ENCODE results near the gene GTPBP6.
A peak's percentile ranks its signal among the peaks of the same experiment; 100 is the strongest.
"Not testable (repeated sequence)": the region's sequence is repeated elsewhere in the genome, so short reads cannot be mapped to it uniquely, and the experiment has no call there.

GTPBP6 gene

DNA sequence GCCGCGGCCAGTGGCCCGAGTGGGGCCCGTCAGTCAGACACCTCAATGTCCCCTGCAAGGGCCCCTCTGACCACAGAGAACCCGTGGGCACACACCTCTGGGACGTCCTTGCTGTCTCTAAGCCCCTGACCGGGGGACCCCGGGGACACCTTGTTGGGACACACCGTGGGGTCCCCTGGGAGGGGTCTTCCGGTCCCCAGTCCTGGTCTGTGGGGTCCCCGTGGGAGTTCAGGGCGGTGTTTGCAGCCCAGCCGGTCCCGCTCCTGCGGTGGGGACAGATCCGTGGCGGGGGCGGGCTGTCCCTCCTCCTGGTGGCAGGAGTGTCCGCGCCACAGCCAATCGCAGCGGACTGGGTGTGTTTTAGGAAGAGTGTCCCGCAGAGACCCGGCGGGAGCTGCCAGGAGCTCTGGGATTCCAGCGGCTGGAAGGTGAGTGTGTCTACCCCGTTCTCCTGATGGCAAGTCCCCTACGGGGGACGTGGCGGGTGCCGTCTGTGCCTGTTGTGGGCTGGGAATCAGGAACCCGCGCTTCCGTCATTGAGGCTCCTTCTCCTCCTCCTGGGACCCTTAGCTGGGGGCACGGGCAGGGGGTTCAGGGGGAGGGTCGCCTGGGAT, 42.5 kb downstream of the GTPBP6 start:
- Histone ChIP-seq H3K4me3 (ENCODE audit: low read length) (peak overlapping the region; percentile 84), H3K9ac (ENCODE audit: low read length) (peak overlapping the region; percentile 57), H3K36me3 (ENCODE audit: control insufficient read depth, low read depth, low read length) (no peaks in the 10 kb centered on the region), H3K9me3 (ENCODE audit: control insufficient read depth, low read depth, low read length) (no peaks in the 10 kb centered on the region), H3K27ac (ENCODE audit: low read length) (no peak overlapping the region), H3K27me3 (ENCODE audit: control insufficient read depth, insufficient read depth, low read length) (no peaks in the 10 kb centered on the region), H3K4me1 (ENCODE audit: control insufficient read depth, low read depth, low read length) (peaks cover 9% of the 10 kb centered on the region)

DNA sequence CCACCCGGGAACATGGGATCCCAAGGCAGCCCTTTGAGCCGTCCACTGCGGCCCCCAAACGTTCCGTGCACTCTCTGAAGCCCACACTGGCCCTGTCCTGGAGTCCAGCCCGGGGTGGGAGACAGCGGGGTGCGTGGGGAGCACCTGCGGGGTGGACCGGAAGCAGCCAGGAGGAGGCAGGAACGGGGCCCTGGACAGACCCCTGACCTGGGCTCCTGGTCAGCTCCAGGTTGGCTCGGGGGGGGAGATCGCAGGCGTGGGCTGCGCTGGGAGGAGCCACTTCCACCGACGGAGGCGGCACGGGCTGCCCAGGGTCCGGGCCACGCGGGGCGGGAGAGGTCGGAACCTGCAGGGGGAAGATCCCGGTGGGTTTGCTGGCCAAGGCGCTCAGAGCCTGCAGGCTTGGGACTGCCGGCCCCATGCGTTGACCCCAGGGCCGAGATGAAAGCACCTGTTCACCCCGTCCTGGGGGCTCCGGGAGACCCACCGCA, 43.1 kb downstream of the GTPBP6 start:
- Histone ChIP-seq H3K9me3 (ENCODE audit: control insufficient read depth, low read depth, low read length) (no peaks in the 10 kb centered on the region), H3K9ac (ENCODE audit: low read length) (peak overlapping the region; percentile 18), H3K4me3 (ENCODE audit: low read length) (peak overlapping the region; percentile 84), H3K27ac (ENCODE audit: low read length) (no peak overlapping the region), H3K4me1 (ENCODE audit: control insufficient read depth, low read depth, low read length) (peaks cover 9% of the 10 kb centered on the region), H3K27me3 (ENCODE audit: control insufficient read depth, insufficient read depth, low read length) (no peaks in the 10 kb centered on the region), H3K36me3 (ENCODE audit: control insufficient read depth, low read depth, low read length) (no peaks in the 10 kb centered on the region)

DNA sequence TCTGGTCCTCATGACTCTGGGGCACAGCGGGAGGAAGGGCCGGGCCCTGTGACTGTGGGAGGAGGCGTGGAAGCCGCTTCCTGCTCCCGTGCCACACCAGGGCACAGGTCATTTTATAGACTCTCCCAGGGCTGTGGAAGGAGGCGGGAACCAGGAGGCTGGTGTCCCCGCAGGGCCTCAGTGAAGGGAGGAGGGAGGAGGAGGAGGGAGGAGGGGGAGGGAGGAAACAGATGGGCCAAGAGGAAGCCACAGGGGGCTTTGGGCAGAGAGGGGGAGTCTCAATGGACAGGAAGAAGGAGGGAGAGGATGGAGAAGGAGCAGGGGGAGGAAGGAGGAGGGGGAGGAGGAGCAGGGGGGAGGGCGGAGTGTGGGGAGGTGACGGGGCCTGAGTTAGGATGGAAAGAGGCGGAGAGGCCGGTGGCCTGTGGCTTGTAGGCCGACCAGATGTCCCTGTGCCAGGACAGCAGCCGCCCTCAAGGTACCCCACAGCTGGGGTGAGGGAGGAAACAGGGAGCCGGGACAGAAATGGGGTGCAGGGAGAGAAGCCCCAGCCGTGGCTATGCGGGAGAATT, 43.6 kb downstream of the GTPBP6 start:
- no peaks in the 10 kb centered on the region for H3K9me3 ChIP-seq (ENCODE audit: control insufficient read depth, low read depth, low read length)
- peak overlapping the region; percentile 18 for H3K9ac ChIP-seq (ENCODE audit: low read length)
- peaks cover 9% of the 10 kb centered on the region for H3K4me1 ChIP-seq (ENCODE audit: control insufficient read depth, low read depth, low read length)
- H3K27me3 ChIP-seq (ENCODE audit: control insufficient read depth, insufficient read depth, low read length) = no peaks in the 10 kb centered on the region
- peak overlapping the region; percentile 84 for H3K4me3 ChIP-seq (ENCODE audit: low read length)
- no peak overlapping the region for H3K27ac ChIP-seq (ENCODE audit: low read length)
- H3K36me3 ChIP-seq (ENCODE audit: control insufficient read depth, low read depth, low read length) = no peaks in the 10 kb centered on the region

DNA sequence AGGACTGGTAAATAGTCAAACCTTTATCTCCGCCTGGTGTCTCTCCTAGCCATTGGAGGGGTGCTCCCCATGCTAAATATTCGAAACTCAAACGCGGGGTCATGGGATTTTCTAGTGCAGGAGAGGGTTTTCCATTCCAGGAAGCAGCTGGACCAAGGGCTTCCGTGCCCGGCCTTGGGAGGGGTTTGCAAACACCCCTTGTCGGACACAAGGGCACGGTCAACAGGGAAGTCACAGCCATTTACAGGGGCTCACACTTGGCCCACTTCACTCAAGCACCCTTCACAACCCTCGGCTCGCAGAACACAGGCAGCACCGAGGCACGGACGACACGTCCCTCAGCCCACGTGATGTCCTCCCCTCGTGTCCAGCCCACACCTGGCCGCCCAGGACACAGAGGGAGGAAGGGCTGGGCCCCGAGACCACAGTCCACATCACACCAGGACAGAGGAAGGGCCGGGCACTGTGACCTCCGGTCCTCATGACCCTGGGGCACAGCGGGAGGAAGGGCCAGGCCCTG, 47.7 kb downstream of the GTPBP6 start:
- H3K36me3 ChIP-seq (ENCODE audit: control insufficient read depth, low read depth, low read length) = no peaks in the 10 kb centered on the region
- H3K9me3 ChIP-seq (ENCODE audit: control insufficient read depth, low read depth, low read length) = no peaks in the 10 kb centered on the region
- no peak overlapping the region for H3K4me3 ChIP-seq (ENCODE audit: low read length)
- H3K27ac ChIP-seq (ENCODE audit: low read length) = no peak overlapping the region
- no peaks in the 10 kb centered on the region for H3K27me3 ChIP-seq (ENCODE audit: control insufficient read depth, insufficient read depth, low read length)
- peaks cover 4% of the 10 kb centered on the region for H3K4me1 ChIP-seq (ENCODE audit: control insufficient read depth, low read depth, low read length)
- H3K9ac ChIP-seq (ENCODE audit: low read length) = no peak overlapping the region

DNA sequence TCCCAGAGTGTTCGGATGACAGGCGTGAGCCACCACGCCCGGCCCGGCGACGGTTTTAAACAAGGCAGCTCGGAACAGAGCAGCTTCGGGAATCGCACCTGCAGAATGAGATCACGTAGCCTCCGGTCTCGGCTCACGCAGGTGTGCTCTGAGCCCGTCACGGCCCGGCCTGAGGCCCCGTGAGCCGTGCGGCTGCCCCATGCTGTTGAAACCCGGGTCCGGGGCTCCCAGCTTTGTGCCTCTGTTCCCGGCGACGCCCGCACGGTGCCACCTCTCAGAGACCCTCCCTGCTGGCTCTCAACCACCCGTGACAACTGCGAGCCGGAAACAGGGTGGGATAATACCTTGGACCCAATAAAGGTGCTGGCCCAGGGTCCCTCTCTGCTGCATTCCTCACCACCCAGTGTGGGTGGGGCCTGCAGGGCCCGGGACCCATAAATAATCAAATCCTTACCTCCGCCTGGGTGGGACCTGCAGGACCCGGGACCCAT, 50.8 kb downstream of the GTPBP6 start:
- H3K27me3 ChIP-seq (ENCODE audit: control insufficient read depth, insufficient read depth, low read length) = no peaks in the 10 kb centered on the region
- H3K9me3 ChIP-seq (ENCODE audit: control insufficient read depth, low read depth, low read length) = no peaks in the 10 kb centered on the region
- no peak overlapping the region for H3K9ac ChIP-seq (ENCODE audit: low read length)
- no peaks in the 10 kb centered on the region for H3K36me3 ChIP-seq (ENCODE audit: control insufficient read depth, low read depth, low read length)
- no peaks in the 10 kb centered on the region for H3K4me1 ChIP-seq (ENCODE audit: control insufficient read depth, low read depth, low read length)
- H3K4me3 ChIP-seq (ENCODE audit: low read length) = no peak overlapping the region
- no peak overlapping the region for H3K27ac ChIP-seq (ENCODE audit: low read length)

DNA sequence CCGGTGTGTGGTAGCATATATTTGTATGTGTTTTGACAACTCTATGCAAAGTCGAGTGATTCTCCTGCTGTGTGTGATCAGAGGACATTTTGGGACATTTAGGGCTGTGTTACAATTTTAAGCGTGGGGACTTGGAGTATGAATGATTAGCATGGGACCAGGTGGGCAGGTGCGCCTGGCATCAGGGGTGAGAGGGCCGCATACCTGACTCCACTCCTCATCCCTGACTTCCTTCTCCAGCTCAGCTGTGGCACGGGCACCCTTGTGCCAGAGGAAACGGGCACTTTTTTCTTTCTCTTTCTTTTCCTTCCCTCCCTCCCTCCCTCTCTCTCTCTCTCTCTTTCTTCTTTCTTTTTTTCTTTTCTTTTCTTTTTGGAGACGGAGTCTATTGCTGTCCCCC, 53.1 kb downstream of the GTPBP6 start:
- Histone ChIP-seq H3K27me3 (ENCODE audit: control insufficient read depth, insufficient read depth, low read length) (no peaks in the 10 kb centered on the region), H3K9me3 (ENCODE audit: control insufficient read depth, low read depth, low read length) (no peaks in the 10 kb centered on the region), H3K36me3 (ENCODE audit: control insufficient read depth, low read depth, low read length) (no peaks in the 10 kb centered on the region), H3K27ac (ENCODE audit: low read length) (no peak overlapping the region), H3K4me1 (ENCODE audit: control insufficient read depth, low read depth, low read length) (no peaks in the 10 kb centered on the region), H3K4me3 (ENCODE audit: low read length) (no peak overlapping the region), H3K9ac (ENCODE audit: low read length) (no peak overlapping the region)

DNA sequence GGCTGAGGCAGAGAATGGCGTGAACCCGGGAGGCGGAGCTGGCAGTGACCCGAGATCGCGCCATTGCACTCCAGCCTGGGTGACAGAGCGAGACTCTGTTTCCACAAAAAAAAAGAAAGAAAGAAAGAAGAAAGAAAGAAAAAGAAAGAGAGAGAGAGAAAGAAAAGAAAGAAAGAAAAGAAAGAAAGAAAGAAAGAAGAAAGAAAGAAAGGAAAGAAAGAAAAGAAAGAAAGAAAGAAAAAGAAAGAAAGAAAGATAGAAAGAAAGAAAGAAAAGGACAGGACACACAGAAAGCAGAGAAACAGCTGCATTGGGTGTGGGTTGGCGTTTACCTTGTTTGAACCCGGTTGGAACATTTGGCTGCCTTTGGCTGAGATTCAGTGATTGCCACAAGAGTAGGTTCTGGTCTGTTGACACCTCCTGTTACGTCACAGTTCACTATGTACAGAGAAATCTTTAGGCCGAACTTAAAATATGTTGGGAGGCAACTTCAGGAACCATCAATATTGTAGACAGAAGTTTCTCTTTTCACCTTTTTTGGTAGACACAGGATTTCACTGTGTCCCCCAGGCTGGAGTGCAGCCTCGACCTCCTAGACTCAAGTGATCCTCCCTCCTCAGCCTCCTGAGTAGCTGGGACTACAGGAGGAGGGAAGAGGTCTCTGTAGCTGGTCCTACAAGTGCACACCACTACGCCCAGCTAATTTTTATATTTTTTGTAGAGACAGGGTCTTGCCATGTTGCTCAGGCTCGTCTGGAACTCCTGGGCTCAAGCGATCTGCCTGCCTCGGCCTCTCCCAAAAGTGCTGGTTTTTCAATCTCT, 53.8 kb downstream of the GTPBP6 start:
- Histone ChIP-seq H3K27me3 (ENCODE audit: control insufficient read depth, insufficient read depth, low read length) (no peaks in the 10 kb centered on the region), H3K4me1 (ENCODE audit: control insufficient read depth, low read depth, low read length) (peaks cover 4% of the 10 kb centered on the region), H3K27ac (ENCODE audit: low read length) (no peak overlapping the region), H3K9ac (ENCODE audit: low read length) (no peak overlapping the region), H3K4me3 (ENCODE audit: low read length) (no peak overlapping the region), H3K36me3 (ENCODE audit: control insufficient read depth, low read depth, low read length) (no peaks in the 10 kb centered on the region), H3K9me3 (ENCODE audit: control insufficient read depth, low read depth, low read length) (no peaks in the 10 kb centered on the region)

DNA sequence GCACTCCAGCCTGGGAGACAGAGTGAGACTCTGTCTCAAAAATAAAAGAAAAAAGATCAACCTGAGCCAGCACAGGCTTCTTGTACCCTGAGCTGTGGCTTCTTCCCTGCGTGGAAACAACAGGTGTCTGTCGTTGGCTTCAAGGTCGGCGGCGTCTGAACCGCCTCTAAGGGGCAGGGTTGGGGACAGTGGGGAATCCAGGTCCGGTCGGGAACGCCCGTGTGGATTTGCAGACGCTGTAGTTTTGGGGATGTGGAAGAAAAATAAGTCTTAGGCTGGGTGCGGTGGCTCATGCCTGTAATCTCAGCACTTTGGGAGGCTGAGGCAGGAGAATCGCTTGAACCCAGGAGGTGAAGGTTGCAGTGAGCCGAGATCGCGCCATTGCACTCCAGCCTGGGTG, 54.6 kb downstream of the GTPBP6 start:
- not testable (repeated sequence) for H3K36me3 ChIP-seq (ENCODE audit: control insufficient read depth, low read depth, low read length); H3K4me1 ChIP-seq (ENCODE audit: control insufficient read depth, low read depth, low read length); H3K27me3 ChIP-seq (ENCODE audit: control insufficient read depth, insufficient read depth, low read length); H3K4me3 ChIP-seq (ENCODE audit: low read length); H3K27ac ChIP-seq (ENCODE audit: low read length); H3K9me3 ChIP-seq (ENCODE audit: control insufficient read depth, low read depth, low read length); H3K9ac ChIP-seq (ENCODE audit: low read length)

DNA sequence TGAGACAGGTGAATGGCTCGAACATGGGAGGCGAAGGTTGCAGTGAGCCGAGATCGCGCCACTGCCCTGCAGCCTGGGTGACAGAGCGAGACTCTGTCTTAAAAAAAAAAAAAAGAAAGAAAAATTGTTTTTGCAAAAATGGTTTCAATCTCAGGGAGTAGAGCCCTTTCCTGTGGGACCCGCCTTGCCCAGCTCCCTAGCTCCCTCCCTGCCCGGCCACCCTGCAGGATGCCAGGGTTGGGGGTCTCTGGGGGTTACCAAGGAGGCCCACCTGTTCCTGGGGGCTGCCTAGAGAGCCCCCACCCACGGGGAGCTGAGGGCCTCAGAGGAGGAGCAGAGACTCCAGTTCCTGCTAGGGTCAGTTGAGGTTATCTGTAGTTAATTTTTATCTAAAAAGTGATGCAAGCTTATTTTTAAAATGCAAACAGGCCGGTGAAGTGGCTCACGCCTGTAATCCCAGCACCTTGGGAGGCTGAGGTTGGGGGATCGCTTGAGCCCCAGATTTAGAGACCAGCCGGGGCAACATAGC, 56.2 kb downstream of the GTPBP6 start:
- no peak overlapping the region for H3K9ac ChIP-seq (ENCODE audit: low read length)
- peaks cover 6% of the 10 kb centered on the region for H3K4me1 ChIP-seq (ENCODE audit: control insufficient read depth, low read depth, low read length)

DNA sequence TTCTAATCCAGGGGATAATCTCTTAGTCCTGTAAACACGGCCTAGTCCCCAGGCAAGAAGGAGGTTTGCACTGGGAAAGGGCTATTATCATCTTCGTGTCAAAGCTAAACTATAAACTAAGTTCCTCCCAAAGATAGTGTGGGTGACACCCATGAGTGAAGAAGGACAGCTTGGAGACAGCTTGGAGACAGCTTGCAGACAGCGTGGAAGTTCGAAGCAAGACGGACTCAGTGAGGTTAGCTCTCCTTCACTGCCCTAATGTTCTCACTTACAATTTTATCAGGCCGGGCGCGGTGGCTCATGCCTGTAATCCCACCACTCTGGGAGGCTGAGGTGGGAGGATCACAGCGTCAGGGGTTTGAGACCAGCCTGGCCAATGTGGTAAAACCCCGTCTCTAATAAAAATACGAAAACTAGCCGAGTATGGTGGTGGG, 56.7 kb downstream of the GTPBP6 start:
- Histone ChIP-seq H3K4me3 (ENCODE audit: low read length) (no peak overlapping the region), H3K27me3 (ENCODE audit: control insufficient read depth, insufficient read depth, low read length) (no peaks in the 10 kb centered on the region), H3K27ac (ENCODE audit: low read length) (no peak overlapping the region), H3K4me1 (ENCODE audit: control insufficient read depth, low read depth, low read length) (peaks cover 6% of the 10 kb centered on the region), H3K9me3 (ENCODE audit: control insufficient read depth, low read depth, low read length) (no peaks in the 10 kb centered on the region), H3K9ac (ENCODE audit: low read length) (no peak overlapping the region), H3K36me3 (ENCODE audit: control insufficient read depth, low read depth, low read length) (no peaks in the 10 kb centered on the region)

More for the DNA sequence above, 56.2 kb downstream of the GTPBP6 start:
- H3K36me3 ChIP-seq (ENCODE audit: control insufficient read depth, low read depth, low read length) = no peaks in the 10 kb centered on the region
- no peaks in the 10 kb centered on the region for H3K27me3 ChIP-seq (ENCODE audit: control insufficient read depth, insufficient read depth, low read length)
- no peaks in the 10 kb centered on the region for H3K9me3 ChIP-seq (ENCODE audit: control insufficient read depth, low read depth, low read length)
- H3K4me3 ChIP-seq (ENCODE audit: low read length) = no peak overlapping the region
- H3K27ac ChIP-seq (ENCODE audit: low read length) = no peak overlapping the region

DNA sequence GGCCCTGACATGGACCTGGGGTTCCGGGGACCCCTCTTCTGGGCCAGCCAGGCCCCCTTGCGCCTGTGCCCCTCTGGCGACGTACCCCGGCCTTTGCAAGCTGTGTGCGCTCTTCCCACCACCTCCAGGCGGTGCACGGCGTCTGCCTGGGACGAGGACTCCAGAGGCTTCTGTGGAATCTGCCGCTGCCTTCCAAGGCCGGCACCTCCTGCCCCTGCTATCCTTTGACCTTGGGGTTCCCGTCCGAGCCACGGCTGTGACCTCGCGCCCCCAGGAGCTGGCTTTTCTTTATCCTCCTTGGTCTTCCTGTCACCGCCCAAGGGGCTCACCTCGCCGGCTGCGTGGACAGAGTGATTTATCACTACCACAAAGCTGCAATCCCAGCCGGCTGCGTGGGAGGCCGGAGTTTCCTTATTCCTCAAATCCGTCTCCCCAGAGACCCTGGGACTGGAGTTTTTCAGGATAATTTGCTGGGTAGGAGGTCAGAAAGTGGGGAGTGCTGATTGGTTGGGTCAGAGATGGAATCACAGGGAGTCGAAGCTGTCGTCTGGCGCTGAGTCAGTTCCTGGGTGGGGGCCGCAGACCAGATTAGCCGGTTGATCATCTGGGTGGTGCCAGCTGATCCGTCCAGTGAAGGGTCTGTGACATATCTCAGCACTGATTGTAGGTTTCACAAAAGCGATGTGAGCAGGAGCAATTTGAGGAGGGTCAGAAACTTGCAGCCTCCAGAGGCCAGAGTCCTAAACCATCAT, 57.3 kb downstream of the GTPBP6 start:
- no peaks in the 10 kb centered on the region for H3K27me3 ChIP-seq (ENCODE audit: control insufficient read depth, insufficient read depth, low read length)
- peaks cover 6% of the 10 kb centered on the region for H3K4me1 ChIP-seq (ENCODE audit: control insufficient read depth, low read depth, low read length)
- H3K4me3 ChIP-seq (ENCODE audit: low read length) = no peak overlapping the region
- H3K36me3 ChIP-seq (ENCODE audit: control insufficient read depth, low read depth, low read length) = no peaks in the 10 kb centered on the region
- no peaks in the 10 kb centered on the region for H3K9me3 ChIP-seq (ENCODE audit: control insufficient read depth, low read depth, low read length)
- no peak overlapping the region for H3K9ac ChIP-seq (ENCODE audit: low read length)
- no peak overlapping the region for H3K27ac ChIP-seq (ENCODE audit: low read length)

Measured in iPS-18a (cell line).